NOMO-1 (cell line): Measurements from ENCODE around the gene MEI4.
"Not testable (repeated sequence)": the region's sequence is repeated elsewhere in the genome, so short reads cannot be mapped to it uniquely, and the experiment has no call there.

Source experiments
- DNase-seq, 2 experiments: peaks; one replicate each; lab custom pipeline; 2025; ENCODE audit not compliant: unreplicated experiment in 2 of 2; lab: John Stamatoyannopoulos, UW

MEI4 gene, protein sequence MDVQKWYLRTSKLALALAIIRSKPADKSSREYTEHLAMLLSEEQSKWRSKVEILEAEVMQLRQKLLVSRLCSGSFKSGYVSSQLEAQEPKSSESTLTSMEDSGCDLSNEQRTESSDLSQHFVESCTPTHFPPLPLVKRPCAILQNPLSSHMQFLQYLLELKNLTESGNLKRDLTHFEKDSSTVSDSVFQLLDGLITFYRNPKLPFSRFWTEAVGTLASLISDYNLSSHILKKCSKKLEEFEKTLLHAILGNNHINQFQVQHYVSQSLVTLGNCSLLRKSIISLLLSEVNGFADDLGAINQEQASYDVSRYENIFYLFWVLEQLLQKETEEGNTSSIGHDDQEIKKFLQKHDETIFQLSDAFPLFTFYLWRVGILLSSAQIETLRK

DNA sequence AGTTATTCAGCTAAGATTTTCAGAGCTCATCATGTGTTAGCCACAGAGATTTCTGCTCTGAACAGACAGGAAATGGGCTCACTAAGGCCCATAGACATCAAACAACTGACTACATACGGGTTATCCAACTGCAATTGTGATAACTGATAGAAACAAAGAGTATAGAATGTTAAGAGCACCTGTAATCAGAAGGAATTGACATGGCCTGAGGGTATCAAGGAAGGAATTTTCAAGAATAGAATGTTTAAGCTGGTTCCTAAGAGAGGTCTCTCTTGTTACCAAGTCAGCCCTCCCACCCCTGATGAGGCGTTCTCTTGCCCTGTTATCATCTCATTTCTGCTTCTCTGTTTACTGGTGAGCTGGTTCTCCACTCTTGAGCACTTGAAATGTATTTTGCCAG, at the start of gene MEI4:
TSS of gene MEI4 (plus strand) at position 301 of the 400 bp plus-strand sequence. CDS start 37,633 bp downstream, outside the sequence.
- no peak for DNase-seq

DNA sequence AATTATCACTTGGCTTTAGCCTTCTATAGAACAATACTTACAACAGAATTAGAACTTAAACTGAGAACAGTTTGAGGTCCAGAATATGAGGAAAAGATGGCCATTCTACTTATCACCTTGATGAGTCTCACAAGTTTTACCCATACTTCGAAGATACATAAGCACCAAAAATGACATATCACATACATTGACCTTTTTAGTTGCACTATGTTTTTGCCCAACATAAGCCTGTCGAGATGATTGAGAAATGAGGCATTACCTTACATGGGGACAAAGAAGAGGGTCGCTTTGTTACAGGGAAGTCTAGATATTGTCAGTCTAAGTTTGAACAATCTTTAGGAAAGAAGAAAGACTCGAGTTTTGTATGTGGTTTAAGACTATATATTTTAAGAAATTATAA, 48.4 kb upstream of the MEI4 start:
- DNase-seq = no peak

DNA sequence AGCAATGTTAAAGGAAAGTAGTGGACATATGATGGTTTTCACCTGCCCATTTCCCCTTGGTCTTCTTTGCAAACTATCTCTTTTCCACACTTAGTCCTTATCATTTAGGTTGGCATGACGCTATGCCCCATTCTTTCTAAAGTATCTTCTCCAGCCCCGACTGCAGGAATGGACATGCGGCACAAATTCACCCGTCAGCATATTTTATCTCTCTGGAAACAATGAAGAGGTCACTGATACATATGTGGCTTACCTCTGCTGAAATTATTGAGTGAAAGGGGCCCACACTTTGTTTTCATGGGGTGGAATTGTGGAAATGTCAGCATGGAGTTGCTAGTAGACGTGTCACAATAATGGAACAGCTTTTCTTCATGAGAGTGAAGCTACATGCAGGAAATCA, 45.8 kb upstream of the MEI4 start:
- DNase-seq = no peak

DNA sequence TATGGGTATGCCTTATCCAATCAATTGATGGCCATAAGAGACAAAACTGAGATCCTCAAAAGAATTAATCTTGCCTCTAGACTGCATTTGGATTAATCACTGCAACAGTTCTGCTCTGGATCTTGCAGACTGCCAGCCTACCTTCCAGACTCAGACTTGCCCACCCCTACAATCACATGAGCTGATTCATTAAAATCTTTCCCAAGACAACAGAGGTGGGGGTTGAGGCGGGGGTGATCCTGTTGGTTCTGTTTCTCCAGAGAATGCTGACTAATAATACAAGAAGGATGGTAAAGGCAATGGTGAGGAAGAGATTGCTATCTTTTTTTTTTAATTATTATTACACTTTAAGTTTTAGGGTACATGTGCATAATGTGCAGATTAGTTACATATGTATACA, 43.7 kb upstream of the MEI4 start:
- no peak for DNase-seq

DNA sequence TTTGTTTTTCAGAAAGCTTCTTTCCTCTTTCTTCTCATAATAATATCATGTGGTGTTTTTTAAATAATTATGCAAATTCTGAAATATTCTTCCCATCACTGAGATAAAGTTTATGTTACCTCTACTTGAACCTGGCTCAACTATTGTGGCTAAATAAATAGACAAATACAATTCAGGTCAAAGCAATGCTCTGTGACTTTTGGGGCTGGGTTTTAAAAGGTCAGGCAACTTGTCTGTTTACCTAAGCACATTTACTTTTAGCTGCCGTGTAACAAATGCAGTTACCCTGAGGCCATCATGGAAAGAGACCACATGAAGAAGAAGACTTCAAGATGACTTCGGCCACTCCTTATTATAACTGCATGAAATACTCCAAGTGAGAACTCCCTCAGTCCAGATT, 33.7 kb upstream of the MEI4 start:
- no peak for DNase-seq

DNA sequence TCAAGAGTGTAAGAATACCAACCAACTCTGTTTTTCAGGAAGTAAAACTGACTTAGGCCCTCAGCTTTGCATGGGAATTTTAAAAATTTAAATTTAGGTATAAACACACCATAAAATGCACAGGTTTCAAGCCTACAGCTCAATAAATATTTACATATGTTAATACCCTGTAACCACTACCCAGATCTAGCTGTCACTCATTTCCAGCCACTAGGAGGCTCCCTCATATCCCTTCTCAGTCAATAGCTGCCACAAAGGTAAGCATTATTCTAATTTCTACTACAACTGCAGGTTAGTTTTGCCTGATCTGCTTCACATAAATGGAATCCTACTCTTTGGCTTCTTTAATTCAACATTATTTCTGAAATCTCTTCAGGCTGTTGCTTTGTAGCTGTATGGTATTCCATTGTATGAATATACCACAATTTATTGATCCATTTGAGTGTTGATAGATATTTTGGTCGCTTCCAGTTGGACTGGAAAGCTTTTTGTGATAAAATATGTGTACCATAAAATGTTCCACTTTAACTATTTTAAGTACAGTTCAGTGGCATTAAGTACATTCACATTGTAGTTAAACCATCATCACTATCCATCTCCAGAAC, 32.5 kb upstream of the MEI4 start:
- DNase-seq = no peak

DNA sequence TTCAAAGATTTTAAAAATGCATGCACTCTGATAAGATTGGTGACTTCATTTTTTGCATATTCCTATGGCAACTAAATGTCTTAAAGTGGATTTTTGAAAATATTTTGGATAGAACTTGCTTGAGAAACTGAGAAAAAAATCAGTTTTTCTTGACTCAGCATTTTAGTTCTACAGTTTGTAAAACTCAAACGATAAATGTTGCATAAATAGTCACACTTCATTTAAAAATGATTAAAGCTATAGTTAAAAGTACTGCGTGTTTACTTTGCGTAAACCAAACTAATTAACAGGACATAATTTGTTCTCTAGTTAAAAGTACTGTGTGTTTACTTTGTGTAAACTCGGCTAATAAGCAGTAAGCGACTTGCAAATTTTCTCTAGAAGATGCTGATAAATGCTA, 28.3 kb upstream of the MEI4 start:
- DNase-seq = no peak

DNA sequence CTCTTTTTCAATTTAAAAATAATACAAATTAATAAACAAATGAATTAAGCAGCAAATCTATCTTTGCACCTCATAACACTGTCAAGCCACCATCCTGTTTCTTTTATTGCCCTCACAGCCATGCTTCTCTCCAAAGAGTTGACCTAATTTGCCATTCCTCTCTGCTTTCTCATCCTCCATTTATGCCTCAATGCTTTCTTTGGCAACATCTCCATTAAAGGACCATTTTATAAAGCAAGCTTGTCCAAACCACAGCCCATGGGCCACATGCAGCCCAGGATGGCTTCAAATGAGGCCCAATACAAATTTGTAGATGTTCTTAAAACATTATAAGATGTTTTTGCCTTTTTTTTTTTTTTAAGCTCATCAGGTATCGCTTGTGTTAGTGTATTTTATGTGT, 26.4 kb upstream of the MEI4 start:
- DNase-seq = no peak

DNA sequence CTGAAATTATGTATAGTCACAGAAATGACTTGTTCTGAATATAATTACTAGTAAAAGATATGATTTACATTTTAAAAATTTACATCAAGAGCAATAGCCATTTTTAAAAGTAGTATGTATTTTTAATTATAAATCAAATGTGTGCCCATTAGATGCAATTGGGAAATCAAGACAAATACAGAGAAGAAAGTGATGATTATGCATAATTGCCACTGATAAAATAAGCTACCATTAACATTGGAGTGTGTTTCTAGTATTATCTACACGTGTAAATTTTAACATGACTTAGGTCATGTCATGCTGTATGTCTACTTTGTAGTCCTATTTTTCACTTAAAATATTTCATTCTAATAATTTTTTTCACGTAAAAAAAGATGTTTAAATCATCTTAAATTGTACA, 22.8 kb upstream of the MEI4 start:
- no peak for DNase-seq

DNA sequence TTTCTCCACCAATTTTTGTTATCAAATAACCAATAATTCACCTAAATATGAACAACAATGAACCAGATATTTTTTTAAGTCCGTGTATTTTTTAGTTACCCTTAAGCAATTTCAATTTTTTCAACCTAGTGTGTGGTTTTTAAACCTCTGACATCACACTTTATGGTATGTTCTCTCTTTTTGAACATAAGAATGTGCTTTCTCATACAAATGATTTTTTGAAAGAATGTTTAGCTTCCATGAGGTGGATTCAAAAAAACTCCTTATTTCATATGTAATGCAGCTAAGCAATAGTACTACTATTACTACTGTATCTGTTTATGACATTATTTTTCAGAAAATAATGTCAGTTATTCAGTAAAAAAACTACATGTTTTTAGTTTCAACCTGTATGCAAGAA, 19.4 kb upstream of the MEI4 start:
- DNase-seq = no peak

DNA sequence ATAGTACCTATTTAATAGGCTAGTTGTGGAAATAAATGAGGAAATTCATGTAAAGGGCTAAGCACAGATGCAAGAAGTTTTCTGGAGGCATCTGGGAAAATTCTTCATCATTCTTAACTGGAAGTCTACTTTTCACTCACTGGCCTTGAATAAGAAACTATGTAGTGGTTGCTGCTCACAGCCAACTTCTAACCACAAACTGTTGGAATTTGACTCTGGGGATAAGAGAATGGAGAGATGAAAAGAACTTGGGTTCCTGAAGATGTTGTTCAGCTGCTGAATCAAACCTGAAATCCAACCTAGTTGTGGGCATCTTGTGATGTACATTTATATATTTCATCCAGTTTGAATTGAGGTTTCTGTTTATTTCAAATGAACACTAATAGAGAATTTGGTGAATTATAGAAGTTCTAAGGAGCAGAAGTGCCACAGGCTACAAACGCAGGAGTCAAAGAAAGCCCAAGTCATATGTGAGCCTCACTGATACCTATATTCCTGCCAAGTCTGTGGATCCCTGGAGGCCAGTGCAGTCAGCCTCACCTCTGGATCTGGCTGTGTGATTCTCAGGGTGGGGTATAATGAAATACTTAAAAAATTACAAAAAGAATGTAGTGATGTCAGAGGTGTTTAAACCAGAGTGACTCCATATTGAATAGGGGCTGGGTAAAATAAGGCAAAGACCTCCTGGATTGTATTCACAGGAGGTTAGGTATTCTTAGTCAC, 18.7 kb upstream of the MEI4 start:
- no peak for DNase-seq

DNA sequence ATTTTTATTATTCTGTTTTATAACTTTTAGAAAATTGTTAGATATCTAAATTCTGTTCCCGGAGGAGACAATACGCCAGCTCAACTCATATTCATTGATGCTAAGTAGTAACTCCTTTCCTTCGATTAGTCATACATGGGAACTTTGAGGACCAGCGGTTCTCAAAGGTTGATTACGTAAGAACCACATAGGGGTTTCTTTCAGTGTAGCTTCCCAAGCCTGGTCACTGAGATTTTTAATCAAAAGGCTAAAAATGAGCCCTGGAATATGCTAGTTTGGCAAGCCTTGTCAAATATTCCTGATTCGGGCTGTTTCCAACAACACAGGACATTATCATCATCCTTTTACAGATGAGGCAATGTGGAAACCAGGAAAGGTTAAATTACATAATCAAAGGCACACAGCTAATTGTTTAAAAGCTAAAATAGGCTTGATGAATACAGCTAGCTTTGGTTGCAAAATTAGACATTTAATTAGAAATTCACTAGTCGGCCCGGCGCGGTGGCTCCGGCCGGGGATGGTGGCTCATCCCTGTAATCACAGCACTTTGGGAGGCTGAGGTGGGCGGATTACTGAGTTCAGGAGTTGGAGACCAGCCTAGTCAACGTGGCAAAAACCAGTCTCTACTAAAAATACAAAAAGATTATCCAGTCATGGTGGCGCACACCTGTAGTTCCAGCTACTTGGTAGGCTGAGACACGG, 14.6 kb upstream of the MEI4 start:
- DNase-seq = no peak

DNA sequence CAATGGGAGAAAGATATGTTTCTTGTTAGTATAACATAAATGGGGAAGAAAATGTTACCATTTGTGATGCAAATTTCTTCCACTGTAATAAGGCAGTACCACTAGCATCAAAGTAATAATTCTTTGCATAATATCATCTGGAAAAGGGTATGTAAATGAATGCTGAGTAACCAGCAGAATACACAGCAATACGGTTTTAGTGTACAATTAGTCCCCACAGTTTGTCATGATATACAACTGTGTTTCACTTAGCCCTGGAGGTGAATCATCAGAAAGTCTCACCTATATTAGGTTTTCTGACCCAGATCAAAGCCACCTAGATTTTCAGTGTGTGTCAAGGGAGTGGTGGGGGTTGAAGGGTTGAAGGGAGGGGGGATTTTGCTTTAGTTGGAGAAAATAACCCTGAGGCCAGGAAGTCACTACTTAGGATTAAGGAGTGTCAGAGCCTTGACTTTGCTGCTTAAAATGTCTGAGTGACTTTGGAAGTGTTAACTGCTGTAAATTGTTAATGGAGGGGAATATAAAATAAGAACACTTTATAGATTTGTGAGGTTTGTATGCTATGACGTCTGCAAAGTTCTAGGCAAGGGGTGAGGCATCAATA, 8.6 kb upstream of the MEI4 start:
- DNase-seq = no peak

DNA sequence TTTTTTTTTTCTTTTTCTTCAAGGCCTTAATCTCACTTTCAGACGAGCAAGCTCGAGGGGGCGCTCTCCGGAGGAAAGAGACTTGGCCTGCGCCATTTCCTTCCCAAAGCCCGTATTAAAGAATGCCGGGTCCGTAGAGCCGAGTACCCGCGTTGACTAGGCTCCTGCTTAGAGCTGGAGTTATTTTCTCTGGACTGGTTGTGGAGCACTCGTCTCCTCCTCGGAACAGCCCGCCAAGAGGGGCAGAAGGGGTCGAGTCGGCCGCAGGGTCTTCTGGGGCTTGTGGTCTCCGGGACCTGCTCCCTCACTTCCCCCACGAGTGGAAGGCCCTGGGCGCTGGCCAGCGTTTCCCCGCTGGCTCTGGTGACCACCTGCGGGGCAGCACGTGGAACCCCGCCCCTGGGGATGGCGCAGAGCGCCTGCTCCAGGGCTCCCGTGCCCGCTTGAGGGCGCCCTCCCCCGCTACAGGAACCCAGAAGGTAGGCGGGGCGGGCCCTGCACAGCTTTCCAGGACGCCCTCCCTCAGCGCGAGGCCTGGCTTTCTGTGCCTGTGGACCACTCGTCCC, 2.7 kb upstream of the MEI4 start:
- DNase-seq = no peak

DNA sequence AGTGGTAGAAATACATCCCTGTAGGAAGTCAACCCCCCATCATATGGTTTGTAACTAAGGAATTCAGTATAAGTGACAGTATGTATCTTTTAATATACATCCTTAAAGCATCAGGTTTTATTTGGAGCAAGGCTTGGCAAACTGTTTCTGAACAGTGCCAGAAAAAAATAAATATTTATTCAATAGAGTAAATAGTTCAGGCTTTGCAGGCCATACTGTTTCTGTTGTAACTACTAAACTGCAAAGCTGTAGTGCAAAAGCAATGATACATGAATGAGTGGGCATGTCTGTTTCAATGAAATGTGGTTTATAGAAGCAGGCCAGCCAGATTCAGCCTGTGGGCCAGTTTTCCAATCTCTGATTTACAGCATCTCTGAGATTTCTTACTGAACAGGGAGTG, 977 bp downstream of the MEI4 start:
- no peak for DNase-seq

DNA sequence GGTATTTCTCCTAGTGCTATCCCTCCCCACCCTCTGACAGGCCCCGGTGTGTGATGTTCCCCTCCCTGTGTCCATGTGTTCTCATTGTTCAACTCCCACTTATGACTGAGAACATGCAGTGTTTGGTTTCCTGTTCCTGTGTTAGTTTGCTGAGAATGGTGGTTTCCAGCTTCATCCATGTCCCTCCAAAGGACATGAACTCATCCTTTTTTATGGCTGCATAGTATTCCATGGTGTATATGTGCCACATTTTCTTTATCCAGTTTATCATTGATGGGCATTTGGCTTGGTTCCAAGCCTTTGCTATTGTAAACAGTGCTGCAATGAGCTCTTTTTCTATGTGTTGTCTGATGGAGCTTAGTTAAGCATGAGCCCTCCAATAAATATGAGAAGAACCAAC, 2.2 kb downstream of the MEI4 start:
- DNase-seq = not testable (repeated sequence)

DNA sequence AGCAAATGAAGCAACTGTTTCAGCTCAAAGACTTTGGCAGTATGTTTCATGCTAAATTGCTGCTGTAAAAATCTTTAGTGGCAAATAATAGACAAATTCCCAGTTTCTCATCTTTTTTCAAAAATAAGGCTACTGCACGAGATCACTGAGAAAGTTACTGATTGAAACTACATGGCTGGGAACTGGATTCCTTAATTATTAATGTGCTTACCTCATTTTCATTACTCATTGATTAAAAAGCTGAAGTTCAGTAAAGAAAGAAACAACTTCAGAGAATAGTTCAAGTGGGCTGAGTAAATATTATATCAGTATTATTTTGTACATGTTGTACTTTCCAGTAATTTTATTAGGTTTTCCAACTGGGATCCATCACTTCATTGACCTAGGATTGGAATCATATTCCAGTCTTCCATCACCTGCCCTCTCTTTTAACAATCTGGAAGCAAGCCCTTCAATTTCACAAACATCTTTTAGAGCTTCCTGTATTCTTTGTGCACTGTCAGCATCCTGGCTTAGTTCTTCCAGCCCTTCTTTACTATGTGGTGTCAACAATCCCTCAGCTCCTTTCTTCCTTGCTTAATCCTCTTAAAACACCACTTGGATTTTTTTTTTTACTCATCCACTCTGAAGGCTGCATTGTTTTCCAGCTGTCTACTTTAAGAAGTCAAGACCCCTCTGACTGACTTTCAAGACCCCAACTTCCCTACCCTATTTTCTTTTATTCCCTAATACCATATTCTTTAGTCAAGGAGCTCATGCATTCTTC, 4.3 kb downstream of the MEI4 start:
- no peak for DNase-seq

DNA sequence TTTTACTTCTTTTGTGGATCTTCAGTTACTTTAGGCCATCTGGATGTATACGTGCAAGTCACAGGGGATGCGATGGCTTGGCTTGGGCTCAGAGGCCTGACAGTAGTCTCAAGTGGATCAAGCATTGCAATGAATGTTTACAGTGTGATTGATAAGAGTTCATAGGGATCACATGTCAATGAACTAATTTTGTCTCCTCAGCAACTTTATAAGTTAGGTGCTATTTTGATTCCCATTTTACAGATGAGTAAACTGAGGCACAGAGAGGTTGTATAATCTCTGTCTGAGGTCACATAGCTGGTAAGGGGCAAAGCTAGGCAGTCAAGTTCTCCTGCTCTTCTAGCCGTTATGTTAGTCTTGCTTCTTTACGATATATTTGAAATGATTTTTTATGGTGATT, 13.5 kb downstream of the MEI4 start:
- no peak for DNase-seq

DNA sequence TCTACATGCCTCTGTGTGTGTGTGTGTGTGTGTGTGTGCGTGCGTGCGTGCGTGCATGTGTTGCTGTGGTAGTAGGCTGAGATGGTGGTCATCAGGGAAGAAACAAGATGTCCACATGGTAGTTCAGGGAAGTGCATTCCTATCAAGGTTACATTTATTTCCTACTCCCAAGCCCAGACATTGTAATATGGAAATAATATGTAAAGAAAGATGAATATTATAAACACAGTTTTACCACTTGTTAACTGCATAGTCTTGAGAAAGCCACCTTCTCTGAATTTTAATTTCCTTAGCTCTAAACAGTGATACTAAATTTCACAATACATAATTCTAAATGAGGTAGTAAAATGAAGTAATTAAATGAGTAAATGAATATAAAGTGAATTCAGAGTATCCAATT, 14.0 kb downstream of the MEI4 start:
- DNase-seq = no peak

DNA sequence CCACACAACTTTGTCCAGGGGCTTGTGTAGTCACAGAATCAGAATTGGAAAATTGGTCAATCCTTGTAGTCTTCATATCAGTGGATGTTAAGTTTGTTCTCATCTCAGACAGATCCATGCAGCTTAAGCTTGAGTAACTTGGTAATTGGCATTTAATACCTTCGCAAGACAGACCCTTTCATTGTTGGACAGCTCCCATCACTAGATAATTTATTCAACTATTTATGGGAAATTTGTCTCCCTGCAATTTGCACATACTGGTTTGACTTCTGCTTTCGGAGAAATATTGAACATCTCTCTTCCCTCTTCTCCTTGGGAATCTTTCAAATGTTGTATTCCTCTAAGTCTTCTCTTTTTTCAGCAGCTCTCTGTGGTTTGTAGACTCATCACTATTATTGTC, 17.1 kb downstream of the MEI4 start:
- DNase-seq = no peak
